HG02852 (cell line): ENCODE measurements around the gene JMJD7.

Source experiments
- ATAC-seq: cut with Tn5 transposase; IDR thresholded peaks from one replicate; pipeline ENCODE4 v1.9.1; 2021; ENCODE audit warnings: mild to moderate bottlenecking, moderate library complexity; ENCODE audit not compliant: unreplicated experiment

JMJD7 gene

DNA sequence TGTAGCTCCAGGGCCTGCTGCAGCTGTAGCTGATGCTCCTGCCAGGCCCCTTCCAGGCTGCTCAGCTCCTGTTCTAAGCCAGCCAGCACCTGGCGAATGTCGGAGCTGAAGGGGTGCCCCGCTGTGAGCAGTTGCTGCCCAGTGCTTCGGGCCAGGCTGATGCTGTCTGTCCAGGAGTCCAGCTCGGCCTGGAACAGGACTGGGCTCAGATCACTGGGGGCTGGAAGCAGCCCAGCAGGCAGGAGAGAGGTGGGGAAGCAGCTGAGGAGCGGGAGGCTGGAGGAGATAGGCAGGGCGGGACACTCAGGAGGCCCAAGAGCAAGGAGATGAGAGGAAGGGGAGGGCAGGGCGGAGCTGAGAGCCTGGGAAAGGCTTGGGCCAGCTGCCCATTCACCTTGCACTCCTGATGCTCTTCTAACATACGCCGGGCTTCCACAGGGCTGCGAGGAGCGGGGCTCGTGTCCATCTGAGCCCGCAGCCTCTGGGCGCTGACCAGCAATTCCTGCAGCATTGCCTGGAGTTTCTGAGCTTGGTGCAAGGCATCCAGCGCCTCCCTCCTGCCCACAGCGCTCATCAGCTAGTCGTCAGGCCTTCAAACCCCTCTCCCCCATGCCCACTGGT, 34.0 kb downstream of the JMJD7 start:
- ATAC-seq, result no peak

- ATAC-seq, result no peak
Measured at GRCh38 chr15:41862515-41863116, 34.7 kb downstream of the JMJD7 start.

- ATAC-seq, result no peak
Measured at GRCh38 chr15:41865490-41866055, 37.7 kb downstream of the JMJD7 start.

DNA sequence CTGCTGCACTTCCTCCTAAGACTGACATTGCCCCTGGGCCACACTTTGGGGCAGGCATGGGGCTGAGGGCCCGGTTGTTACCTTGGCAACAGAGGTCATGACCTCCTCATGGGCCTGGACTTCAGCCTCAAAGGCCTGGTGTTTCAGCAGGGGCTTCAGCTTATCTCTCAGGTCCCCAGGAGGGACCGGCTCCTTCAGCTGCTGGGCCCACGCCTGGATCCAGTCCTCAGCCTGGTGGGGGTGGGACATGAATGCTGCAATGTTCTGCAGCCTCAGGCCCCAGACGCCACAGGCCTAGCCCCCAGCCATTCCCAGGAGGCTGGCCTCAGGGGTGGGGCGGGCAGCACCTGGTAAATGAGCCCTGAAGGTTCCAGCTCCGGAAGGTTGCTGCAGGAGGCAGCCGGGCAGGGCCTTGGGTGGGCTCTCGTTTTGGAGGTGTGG, 38.4 kb downstream of the JMJD7 start:
- ATAC-seq, result no peak

DNA sequence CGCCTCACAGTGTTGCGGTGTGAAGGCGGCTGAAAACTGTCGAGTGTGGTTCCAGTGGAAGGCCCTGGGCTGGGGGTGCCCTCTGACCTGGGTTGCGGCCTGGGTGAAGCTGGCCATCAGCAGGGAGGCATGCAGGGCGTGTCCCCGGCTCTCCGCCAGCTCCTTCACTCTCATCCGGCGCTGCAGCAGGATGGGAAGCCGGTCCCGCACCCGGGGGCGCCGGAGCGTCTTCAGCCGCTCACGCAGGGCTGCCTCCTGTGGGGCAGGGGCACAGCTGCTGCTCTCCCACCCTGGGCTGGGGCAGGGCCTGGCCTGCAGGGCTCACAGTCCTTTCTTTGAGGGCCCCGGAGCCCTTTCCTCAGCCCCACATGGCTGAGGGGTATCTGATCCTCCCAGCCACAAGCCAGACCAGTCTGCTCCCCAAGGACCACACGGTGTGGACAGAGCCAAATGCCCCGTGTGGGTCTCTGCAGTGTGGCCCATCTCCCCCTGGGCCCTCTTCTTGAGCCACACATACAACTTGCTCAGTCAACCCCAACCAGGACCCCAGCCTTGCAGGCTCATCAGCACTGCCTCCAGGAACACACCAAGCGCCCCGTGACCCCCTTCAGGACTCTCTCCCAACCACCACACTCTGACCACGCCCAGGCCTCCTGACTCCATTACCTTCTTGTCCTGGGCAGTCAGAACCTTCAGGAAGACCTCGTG, 39.1 kb downstream of the JMJD7 start:
- no peak for ATAC-seq

- ATAC-seq, result no peak
Measured at GRCh38 chr15:41868321-41868720, 40.4 kb downstream of the JMJD7 start.

DNA sequence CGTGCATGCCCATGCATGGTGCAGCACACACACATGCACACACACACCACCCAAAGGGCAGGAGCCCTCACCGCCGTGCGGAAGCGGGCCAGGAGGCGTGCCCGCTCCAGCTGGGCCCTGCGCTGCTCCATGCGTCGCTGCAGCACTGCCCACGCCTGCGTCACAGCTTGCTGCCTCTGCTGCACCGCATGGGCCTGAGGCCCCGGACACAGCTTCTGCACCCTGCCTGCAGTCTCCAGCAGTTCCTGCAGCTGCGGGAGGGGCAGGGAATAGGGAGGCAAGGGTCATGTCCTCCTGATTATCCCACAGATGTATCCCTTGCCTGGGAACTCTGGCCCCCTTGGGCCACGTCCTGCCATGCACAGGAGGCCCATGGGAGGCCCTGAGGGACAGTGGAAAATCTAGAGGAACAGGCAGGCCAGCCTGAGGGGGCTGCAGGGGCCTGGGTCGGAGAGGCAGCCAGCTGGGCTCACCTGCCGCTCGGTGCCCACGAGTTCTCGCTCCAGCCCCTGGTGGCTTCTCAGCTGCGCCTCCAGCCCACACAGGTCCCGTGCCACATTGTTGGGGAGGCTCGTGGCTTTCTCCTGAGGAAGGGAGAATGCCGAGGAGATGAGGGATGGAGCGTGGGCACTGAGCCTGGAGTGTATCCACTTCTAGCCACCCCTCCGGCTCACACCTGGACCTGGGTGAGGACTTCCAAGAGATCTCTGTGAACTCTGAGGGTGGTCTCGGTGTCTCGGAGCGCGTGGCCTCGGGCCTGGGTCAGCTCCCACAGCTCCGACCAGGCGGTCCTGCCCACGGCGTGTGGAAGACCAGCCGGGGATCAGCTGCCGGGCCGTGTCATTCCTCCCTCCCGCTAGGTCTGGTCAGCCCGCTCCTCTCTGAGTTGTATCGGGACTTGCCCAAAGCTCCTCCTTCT, 42.1 kb downstream of the JMJD7 start:
- no peak for ATAC-seq

DNA sequence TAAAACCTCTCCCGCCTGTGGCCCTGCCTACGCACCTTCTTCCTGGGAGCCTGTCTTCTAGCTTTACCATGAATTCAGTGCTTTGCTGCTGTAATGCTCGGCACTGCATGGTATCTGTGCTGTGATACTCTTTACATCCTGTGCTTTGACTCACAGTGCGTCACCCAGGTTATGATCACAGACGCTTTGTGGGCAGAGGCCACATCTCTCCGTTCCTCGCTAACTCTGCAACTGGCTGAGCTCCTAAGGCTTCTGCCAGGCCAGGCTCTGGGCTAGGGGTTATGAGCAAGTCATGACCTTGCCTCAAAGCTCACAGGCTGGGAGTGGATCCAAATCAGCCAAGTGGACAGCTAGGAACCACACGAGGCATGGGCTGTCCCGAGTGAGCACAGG, 42.8 kb downstream of the JMJD7 start:
- no peak for ATAC-seq

DNA sequence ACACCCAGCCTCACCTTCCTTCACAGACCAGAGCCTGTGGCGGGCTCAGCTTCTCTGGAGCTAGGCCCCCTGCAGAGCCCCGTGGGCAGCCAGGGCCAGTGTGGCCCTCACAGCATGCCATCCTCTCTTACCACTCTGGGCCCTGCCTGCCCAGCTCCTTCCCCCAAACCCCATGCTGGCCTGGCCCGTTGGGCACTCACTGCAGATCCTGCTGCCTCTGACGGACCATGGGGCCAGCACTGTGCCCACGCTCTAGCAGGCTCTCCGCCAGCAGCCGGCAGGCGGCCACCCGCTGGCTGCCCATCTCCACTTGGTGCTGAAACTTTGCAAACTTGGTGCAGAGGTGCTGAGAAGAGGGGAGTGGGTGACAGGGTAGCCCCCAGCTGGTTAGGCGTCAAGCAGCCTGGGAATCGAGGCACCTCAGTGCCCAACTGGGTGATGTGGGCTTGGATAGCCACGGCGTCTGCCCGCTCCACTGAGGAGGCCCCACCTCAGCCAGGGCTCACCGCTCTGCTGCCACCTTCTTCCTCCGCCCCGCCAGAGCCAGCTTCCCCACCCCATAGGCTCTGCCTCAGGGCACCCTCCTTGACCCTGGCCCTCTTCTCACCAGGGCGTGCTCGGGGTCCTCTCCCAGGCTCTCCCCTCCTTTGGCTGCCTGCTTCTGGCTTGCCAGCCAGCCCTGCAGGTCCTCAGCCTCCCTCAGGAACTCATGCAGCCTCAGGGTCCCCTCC, 43.4 kb downstream of the JMJD7 start:
- no peak for ATAC-seq

GRCh38 chr15:41872166-41872747, 44.4 kb downstream of the JMJD7 start:
- ATAC-seq, result no peak

DNA sequence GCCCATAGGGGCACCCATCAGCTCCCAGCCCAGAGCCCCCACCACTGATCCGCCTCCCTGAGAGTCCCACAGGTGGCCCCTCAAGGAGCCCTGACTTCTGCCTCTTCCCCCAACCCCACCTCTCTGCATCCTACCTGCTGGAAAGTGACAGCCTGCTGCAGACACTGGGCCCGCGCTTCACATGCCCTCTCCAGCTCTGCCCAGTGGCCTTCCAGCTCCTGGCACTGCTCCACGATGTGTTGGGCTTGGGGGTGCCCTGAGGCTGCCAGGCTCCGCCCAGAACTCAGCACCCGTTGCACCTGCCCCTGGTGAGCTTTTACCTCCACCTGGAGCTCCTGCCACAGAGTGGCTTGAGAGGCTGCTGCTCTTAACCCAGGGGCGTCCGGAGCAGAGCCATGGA, 45.8 kb downstream of the JMJD7 start:
- no peak for ATAC-seq

GRCh38 chr15:41874736-41875135, 46.8 kb downstream of the JMJD7 start:
- no peak for ATAC-seq

GRCh38 chr15:41876007-41876406, 48.1 kb downstream of the JMJD7 start:
- ATAC-seq, result no peak

GRCh38 chr15:41876689-41877088, 48.8 kb downstream of the JMJD7 start:
- no peak for ATAC-seq

DNA sequence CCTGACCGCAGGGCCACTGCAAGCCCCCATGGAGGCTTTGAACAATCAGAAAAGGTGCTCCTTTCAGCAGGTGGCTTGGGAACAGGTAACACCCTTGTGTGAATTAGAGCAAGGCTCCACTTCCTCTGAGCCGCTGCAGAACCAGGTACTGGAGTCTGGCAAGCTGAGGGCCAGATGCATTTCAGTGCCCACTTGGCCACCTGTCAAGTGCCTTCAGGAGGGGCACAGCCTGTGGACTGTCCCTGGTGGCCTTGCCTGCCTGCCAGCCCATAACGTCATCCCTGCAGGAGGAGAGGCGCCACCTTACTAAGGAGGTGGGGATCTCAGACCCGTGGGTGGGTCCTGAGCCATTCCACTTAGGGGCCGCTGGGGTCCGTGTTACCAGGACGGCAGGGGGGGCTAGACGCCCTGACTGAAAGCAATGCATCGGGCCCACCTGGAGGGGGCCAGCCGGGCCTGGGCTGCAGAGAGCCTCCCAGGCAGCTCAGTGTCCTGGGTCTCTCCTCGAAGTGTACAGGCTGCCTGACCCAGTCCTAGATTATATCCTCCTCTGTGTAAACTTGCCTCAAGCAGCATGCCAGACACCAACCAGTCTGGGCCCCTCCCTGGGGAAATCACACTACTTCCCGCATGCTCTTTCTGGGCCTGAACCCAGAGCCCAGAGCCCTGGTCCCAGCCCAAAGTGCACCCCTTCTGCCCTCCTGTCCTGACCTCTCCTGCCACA, 49.9 kb downstream of the JMJD7 start:
- ATAC-seq, result no peak

GRCh38 chr15:41878355-41878699, 50.4 kb downstream of the JMJD7 start:
- no peak for ATAC-seq

GRCh38 chr15:41879321-41879845, 51.5 kb downstream of the JMJD7 start:
- no peak for ATAC-seq

DNA sequence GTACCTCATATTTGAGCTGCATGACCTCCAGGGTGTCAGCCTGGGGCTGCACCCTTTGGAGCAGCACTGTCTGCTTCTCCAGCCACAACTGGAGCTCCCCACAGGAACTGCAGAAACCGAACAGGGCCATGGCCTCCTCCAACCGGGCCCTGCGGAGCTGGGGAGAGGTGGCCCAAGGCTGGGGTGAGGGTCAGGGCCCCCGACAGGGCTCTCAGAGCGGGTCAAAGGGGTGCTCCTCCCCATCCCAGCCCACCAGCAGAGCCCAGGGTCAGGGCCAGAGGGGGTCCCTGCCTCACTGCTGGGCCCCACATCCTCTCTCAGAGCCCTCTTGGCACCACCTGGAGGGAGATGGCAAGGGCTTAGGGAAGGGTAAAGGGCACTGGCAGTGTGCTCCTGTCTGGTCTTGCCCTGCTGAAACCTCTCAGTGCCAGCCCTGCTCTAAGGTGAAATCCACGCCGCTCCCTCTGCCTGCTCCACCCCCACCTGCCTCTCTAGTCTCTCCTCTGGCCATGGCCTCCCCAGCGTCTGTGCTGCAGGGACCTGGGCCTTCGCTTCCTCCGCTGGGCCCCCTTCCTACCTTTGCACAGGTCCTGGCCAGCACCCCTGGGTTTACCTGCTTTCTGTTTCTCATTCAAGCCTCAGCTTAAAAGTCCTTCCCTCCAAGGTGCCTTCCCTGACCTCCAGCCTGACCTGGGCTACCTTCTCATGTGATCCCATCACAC, 52.4 kb downstream of the JMJD7 start:
- no peak for ATAC-seq
